Smooth muscle cell (in vitro differentiated cells): ENCODE data around the gene TRIM40. TPM values are rescaled to one million over a fixed set of nuclear protein-coding genes. Genes with fewer than 3 reads are reported as not detected.

Experiments
- DNase-seq: peaks from one replicate; lab custom pipeline; 2025; ENCODE audit not compliant: unreplicated experiment; lab: John Stamatoyannopoulos, UW
- H2AFZ ChIP-seq: fragments of 200-600 bp; sonication (generic); 2 replicates; pipeline ENCODE4 v1.6.0; 2016; ENCODE audit warnings: antibody characterized with exemption, low read depth, mild to moderate bottlenecking
- H3F3A ChIP-seq: fragments of 200-600 bp; sonication (generic); 2 replicates; pipeline ENCODE4 v1.6.0; 2017; ENCODE audit warnings: antibody characterized with exemption, low read depth
- H3K27ac ChIP-seq: fragments of 200-600 bp; sonication (generic); 2 replicates; pipeline ENCODE4 v1.5.1; 2016; ENCODE audit warnings: low read depth, mild to moderate bottlenecking
- H3K27me3 ChIP-seq: fragments of 200-600 bp; sonication (generic); 2 replicates; pipeline ENCODE4 v1.6.1; 2016; ENCODE audit warnings: low read depth, mild to moderate bottlenecking
- H3K36me3 ChIP-seq: fragments of 200-600 bp; sonication (generic); 2 replicates; pipeline ENCODE4 v1.5.1; 2016; ENCODE audit warnings: low read depth
- H3K4me1 ChIP-seq: fragments of 200-600 bp; sonication (generic); 2 replicates; pipeline ENCODE4 v1.5.1; 2016; ENCODE audit warnings: low read depth
- H3K4me2 ChIP-seq: fragments of 200-600 bp; sonication (generic); 2 replicates; pipeline ENCODE4 v1.6.0; 2016; ENCODE audit warnings: mild to moderate bottlenecking
- H3K4me3 ChIP-seq: fragments of 200-600 bp; sonication (generic); 2 replicates; pipeline ENCODE4 v1.5.1; 2016; ENCODE audit warnings: mild to moderate bottlenecking
- H3K79me2 ChIP-seq: fragments of 200-600 bp; sonication (generic); 2 replicates; pipeline ENCODE4 v1.6.0; 2016; ENCODE audit warnings: low read depth, mild to moderate bottlenecking
- H3K9ac ChIP-seq: fragments of 200-600 bp; sonication (generic); 2 replicates; pipeline ENCODE4 v1.6.0; 2016; ENCODE audit warnings: low read depth
- H3K9me3 ChIP-seq: fragments of 200-600 bp; sonication (generic); replicated peaks from 2 replicates; pipeline ENCODE4 v1.5.1; 2016; ENCODE audit warnings: low read depth
- H4K20me1 ChIP-seq: fragments of 200-600 bp; sonication (generic); 2 replicates; pipeline ENCODE4 v1.6.0; 2016; ENCODE audit warnings: low read depth
- WGBS: methylation state at CpG from one replicate; pipeline ENCODE4 v1.1.7; 2016; ENCODE audit warnings: low lambda C conversion rate; 5-methylcytosine and 5-hydroxymethylcytosine counted together
- polyA plus RNA-seq: library from polyadenylated mRNA; unstranded; fragments of >200 nt; fragmentation: Nextera tagmentation; extraction: Ambion mirVana; gene quantifications from 2 replicates; pipeline ENCODE4 v1.2.1, GENCODE V29; 2016
- total RNA-seq: library from RNA; depleted of rRNA; stranded (reverse); fragments of >200 nt; gene quantifications from 2 replicates; pipeline ENCODE4 v1.2.3, GENCODE V29; 2014
- TF ChIP-seq, protein P1 (sequence below): fragments of 200-600 bp; sonication (generic); IDR thresholded peaks from 2 replicates; pipeline ENCODE4 v1.5.1; 2017; ENCODE audit warnings: borderline replicate concordance, mild to moderate bottlenecking, antibody characterized with exemption; ENCODE audit not compliant: insufficient read depth, poor library complexity, severe bottlenecking

TRIM40 gene
- total and polyA plus RNA-seq, 2 experiments from 2014 or later = not detected

- TF ChIP-seq, protein P1, sequence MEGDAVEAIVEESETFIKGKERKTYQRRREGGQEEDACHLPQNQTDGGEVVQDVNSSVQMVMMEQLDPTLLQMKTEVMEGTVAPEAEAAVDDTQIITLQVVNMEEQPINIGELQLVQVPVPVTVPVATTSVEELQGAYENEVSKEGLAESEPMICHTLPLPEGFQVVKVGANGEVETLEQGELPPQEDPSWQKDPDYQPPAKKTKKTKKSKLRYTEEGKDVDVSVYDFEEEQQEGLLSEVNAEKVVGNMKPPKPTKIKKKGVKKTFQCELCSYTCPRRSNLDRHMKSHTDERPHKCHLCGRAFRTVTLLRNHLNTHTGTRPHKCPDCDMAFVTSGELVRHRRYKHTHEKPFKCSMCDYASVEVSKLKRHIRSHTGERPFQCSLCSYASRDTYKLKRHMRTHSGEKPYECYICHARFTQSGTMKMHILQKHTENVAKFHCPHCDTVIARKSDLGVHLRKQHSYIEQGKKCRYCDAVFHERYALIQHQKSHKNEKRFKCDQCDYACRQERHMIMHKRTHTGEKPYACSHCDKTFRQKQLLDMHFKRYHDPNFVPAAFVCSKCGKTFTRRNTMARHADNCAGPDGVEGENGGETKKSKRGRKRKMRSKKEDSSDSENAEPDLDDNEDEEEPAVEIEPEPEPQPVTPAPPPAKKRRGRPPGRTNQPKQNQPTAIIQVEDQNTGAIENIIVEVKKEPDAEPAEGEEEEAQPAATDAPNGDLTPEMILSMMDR = no peak
- no peaks in the 10 kb centered on the region for H3F3A ChIP-seq
- peaks cover 13% of the 10 kb centered on the region for H3K36me3 ChIP-seq
- no peak overlapping the region for H3K4me2 ChIP-seq
- no peaks in the 10 kb centered on the region for H4K20me1 ChIP-seq
- H3K9me3 ChIP-seq = no peaks in the 10 kb centered on the region
- H3K27ac ChIP-seq = no peak overlapping the region
- 88% methylated on average over 7 of the region's 7 CpGs for WGBS
- no peaks in the 10 kb centered on the region for H3K4me1 ChIP-seq
- H3K9ac ChIP-seq = no peak overlapping the region
- DNase-seq = no peak
- H3K79me2 ChIP-seq = no peaks in the 10 kb centered on the region
- no peaks in the 10 kb centered on the region for H3K27me3 ChIP-seq
- H2AFZ ChIP-seq = no peak overlapping the region
- no peak overlapping the region for H3K4me3 ChIP-seq
Observed at GRCh38 chr6:30192076-30192475, 56.1 kb downstream of the TRIM40 start.

DNA sequence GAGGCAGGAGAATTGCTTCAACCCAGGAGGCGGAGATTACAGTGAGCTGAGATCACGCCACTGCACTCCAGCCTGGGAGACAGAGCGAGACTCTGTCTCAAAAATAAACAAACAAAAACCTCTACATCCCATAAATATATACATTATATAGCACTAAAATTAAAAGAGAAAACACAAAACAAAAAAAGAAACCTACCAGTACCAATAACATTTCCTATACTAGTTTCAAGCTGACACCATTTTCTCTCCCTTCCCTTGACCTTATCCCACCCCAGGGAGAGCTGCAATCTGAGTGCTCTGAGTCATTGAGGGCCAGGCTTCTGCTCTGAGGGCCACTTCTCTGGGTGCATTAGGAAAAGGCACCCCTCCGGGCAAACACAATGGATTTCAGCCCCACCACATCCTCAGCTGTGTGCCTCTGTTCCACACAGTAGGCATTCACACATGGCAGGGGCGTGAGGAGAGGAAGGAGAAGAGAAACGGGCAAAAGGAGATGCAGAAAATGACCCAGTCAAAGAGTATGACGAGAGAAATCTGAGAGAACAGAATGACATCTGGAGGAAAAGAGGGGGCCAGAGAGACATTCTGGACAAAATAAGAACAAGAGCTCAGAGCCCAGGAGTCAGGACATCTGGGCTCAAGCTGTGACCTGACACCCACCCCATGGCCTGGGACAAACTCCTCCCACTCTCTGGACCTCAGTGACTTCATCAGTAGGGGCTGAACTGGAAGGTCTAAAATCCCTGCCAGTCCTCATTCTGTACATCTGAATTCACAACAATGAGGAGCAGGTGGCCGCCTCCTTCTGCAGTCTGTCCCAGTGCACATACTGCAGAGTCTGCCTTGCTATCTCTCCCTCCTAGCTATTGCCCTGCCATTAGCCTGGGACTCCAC is 59.1 kb downstream of the TRIM40 start:
- Histone ChIP-seq H4K20me1 (peaks cover 13% of the 10 kb centered on the region), H3K36me3 (peaks cover 8% of the 10 kb centered on the region), H2AFZ (no peak overlapping the region), H3K27ac (no peak overlapping the region), H3K4me3 (no peak overlapping the region), H3K4me1 (no peaks in the 10 kb centered on the region), H3K27me3 (no peaks in the 10 kb centered on the region), H3K9me3 (no peaks in the 10 kb centered on the region), H3K9ac (no peak overlapping the region), H3F3A (no peaks in the 10 kb centered on the region), H3K4me2 (no peak overlapping the region), H3K79me2 (no peaks in the 10 kb centered on the region)
- 91% methylated on average over 8 of the region's 8 CpGs for WGBS
- TF ChIP-seq, protein P1 = no peak
- no peak for DNase-seq

- H3K27me3 ChIP-seq = no peaks in the 10 kb centered on the region
- H3K9me3 ChIP-seq = no peaks in the 10 kb centered on the region
- no peak overlapping the region for H3K27ac ChIP-seq
- H2AFZ ChIP-seq = no peak overlapping the region
- TF ChIP-seq, protein P1 = no peak
- WGBS = 100% methylated on average over 1 of the region's 1 CpG
- no peak overlapping the region for H3K4me2 ChIP-seq
- DNase-seq = no peak
- H3K36me3 ChIP-seq = peaks cover 8% of the 10 kb centered on the region
- no peak overlapping the region for H3K4me3 ChIP-seq
- peaks cover 8% of the 10 kb centered on the region for H3K79me2 ChIP-seq
- H3K4me1 ChIP-seq = no peaks in the 10 kb centered on the region
- H3F3A ChIP-seq = no peaks in the 10 kb centered on the region
- H3K9ac ChIP-seq = no peak overlapping the region
- H4K20me1 ChIP-seq = peaks cover 22% of the 10 kb centered on the region
Observed at GRCh38 chr6:30195951-30196350, 60.0 kb downstream of the TRIM40 start.
